RWPE1 (cell line): ENCODE results near the gene SFXN5.

Experiments used
- CTCF ChIA-PET: fragments of 350-600 bp; sonication (Branson Sonifier 250); formaldehyde crosslinking; extraction: SDS; loops from one replicate; lab custom pipeline; 2021; lab: Yijun Ruan, JAX
- POLR2A ChIA-PET: fragments of 400-600 bp; formaldehyde crosslinking; extraction: SDS; loops from one replicate; lab custom pipeline; 2020; ENCODE audit warnings: antibody characterized with exemption; ENCODE audit not compliant: low non-redundant PET; lab: Yijun Ruan, JAX
- DNase-seq: peaks from one replicate; pipeline ENCODE4 v3.0.0; 2012; ENCODE audit warnings: low spot score
- H3K27ac ChIP-seq: fragments of 450-650 bp; 2 replicates; pipeline ENCODE4 v1.5.1; 2017
- CTCF ChIP-seq: fragments of 450-650 bp; conservative IDR thresholded peaks from 2 replicates; pipeline ENCODE4 v1.5.1; 2017; ENCODE audit warnings: low read depth, mild to moderate bottlenecking

The SFXN5 gene

GRCh38 chr2:72925328-72925943 is 146.1 kb downstream of the SFXN5 start:
- ChIA-PET POLR2A (no interaction called here), CTCF (interaction anchor here (1.8 kb wide), 1 partner anchor 49 kb away, joined by 7 read pairs; no protein-coding TSS in a partner anchor)
- no peak for DNase-seq
- H3K27ac ChIP-seq: no peak overlapping the region
- TF ChIP-seq CTCF: no peak

- no peak for TF ChIP-seq CTCF
- DNase-seq: no peak
- CTCF ChIA-PET: interaction anchor here (1.8 kb wide), 1 partner anchor 50 kb away, joined by 7 read pairs; no protein-coding TSS in a partner anchor
- no peak overlapping the region for H3K27ac ChIP-seq
- POLR2A ChIA-PET: no interaction called here
Observed at GRCh38 chr2:72924353-72925240, 146.9 kb downstream of the SFXN5 start.

GRCh38 chr2:72923833-72924352 is 147.6 kb downstream of the SFXN5 start:
- H3K27ac ChIP-seq: no peak overlapping the region
- DNase-seq: no peak
- TF ChIP-seq CTCF: no peak
- CTCF ChIA-PET: interaction anchor here (1.0 kb wide), 1 partner anchor 37 kb away, joined by 3 read pairs; the partner anchor contains the start of gene SPR
- POLR2A ChIA-PET: no interaction called here

GRCh38 chr2:72921853-72922252 is 149.7 kb downstream of the SFXN5 start:
- CTCF ChIA-PET: interaction anchor here (1.0 kb wide), 1 partner anchor 29 kb away, joined by 3 read pairs; no protein-coding TSS in a partner anchor

GRCh38 chr2:72921088-72921851 is 150.2 kb downstream of the SFXN5 start:
- CTCF ChIA-PET: interaction anchor here (0.6 to 1.0 kb wide), 3 partner anchors 28 to 59 kb away, joined by 3 to 4 read pairs (median 3); no protein-coding TSS in a partner anchor
- POLR2A ChIA-PET: no interaction called here
- no peak for TF ChIP-seq CTCF
- no peak for DNase-seq
- no peak overlapping the region for H3K27ac ChIP-seq

More at GRCh38 chr2:72921853-72922252, 149.7 kb downstream of the SFXN5 start:
- no peak overlapping the region for H3K27ac ChIP-seq
- TF ChIP-seq CTCF: no peak
- POLR2A ChIA-PET: no interaction called here
- DNase-seq: no peak
